Trophoblast cell (in vitro differentiated cells and primary cell): ENCODE results near the gene TMEM273.

ENCODE experiments used
- DNase-seq, 2 donors: peaks; one replicate each; pipeline ENCODE4 v3.0.0-alpha.2; 2016
- H2AFZ ChIP-seq: 2 replicates; pipeline ENCODE4 v1.6.1; 2013; ENCODE audit warnings: low read length, moderate library complexity, mild to moderate bottlenecking; ENCODE audit not compliant: insufficient read depth, poor library complexity
- H2AK5ac ChIP-seq: 2 replicates; pipeline ENCODE4 v1.6.1; 2013; ENCODE audit warnings: mild to moderate bottlenecking, low read length
- H2BK120ac ChIP-seq: 2 replicates; pipeline ENCODE4 v1.6.1; 2013; ENCODE audit warnings: low read length, mild to moderate bottlenecking, moderate library complexity; ENCODE audit not compliant: insufficient read depth, poor library complexity
- H2BK12ac ChIP-seq: 2 replicates; pipeline ENCODE4 v1.6.1; 2013; ENCODE audit warnings: mild to moderate bottlenecking, low read length, moderate library complexity
- H2BK5ac ChIP-seq: 2 replicates; pipeline ENCODE4 v1.6.1; 2013; ENCODE audit warnings: low read length, low read depth, moderate library complexity, mild to moderate bottlenecking; ENCODE audit not compliant: poor library complexity
- H3K14ac ChIP-seq: 2 replicates; pipeline ENCODE4 v1.6.1; 2013; ENCODE audit warnings: mild to moderate bottlenecking, low read length
- H3K18ac ChIP-seq: 2 replicates; pipeline ENCODE4 v1.6.1; 2013; ENCODE audit warnings: mild to moderate bottlenecking, low read length
- H3K23ac ChIP-seq: 2 replicates; pipeline ENCODE4 v1.6.1; 2013; ENCODE audit warnings: low read length
- H3K27ac ChIP-seq: 2 replicates; pipeline ENCODE4 v1.5.1; 2013; ENCODE audit warnings: low read depth, mild to moderate bottlenecking, inconsistent platforms, low read length, moderate library complexity
- H3K27me3 ChIP-seq: 2 replicates; pipeline ENCODE4 v1.6.1; 2013; ENCODE audit warnings: inconsistent platforms, mild to moderate bottlenecking, low read length, moderate library complexity; ENCODE audit not compliant: insufficient read depth
- H3K36me3 ChIP-seq, 2 experiments: 1 replicate in 1 of 2; 2 replicates in 1 of 2; pipeline ENCODE4 v1.6.1; 2013; ENCODE audit warnings: low read length in 2 of 2, mild to moderate bottlenecking in 2 of 2, moderate library complexity in 1 of 2; ENCODE audit not compliant: insufficient read depth in 2 of 2, control insufficient read depth in 1 of 2
- H3K4ac ChIP-seq: 2 replicates; pipeline ENCODE4 v1.6.1; 2013; ENCODE audit warnings: low read depth, mild to moderate bottlenecking, low read length, moderate library complexity
- H3K4me1 ChIP-seq, 2 experiments: 1 replicate in 1 of 2; 2 replicates in 1 of 2; pipeline ENCODE4 v1.6.1; 2013; ENCODE audit warnings: low read length in 2 of 2, mild to moderate bottlenecking in 2 of 2, moderate library complexity in 1 of 2; ENCODE audit not compliant: insufficient read depth in 2 of 2, control insufficient read depth in 1 of 2
- H3K4me2 ChIP-seq: 2 replicates; pipeline ENCODE4 v1.6.1; 2013; ENCODE audit warnings: inconsistent platforms, mild to moderate bottlenecking, low read length, moderate library complexity
- H3K4me3 ChIP-seq: 2 replicates; pipeline ENCODE4 v1.5.1; 2013; ENCODE audit warnings: mild to moderate bottlenecking, low read depth, low read length, inconsistent platforms
- H3K79me1 ChIP-seq: one replicate; pipeline ENCODE4 v1.6.1; 2013; ENCODE audit warnings: low read length
- H3K79me2 ChIP-seq: 2 replicates; pipeline ENCODE4 v1.6.1; 2013; ENCODE audit warnings: low read length, mild to moderate bottlenecking; ENCODE audit not compliant: control insufficient read depth, insufficient read depth, poor library complexity
- H3K9ac ChIP-seq: 2 replicates; pipeline ENCODE4 v1.6.1; 2013; ENCODE audit warnings: mild to moderate bottlenecking, low read length
- H3K9me3 ChIP-seq: 2 replicates; pipeline ENCODE4 v1.6.1; 2013; ENCODE audit warnings: low read depth, mild to moderate bottlenecking, control low read depth, inconsistent platforms, low read length; ENCODE audit not compliant: insufficient read depth
- H4K12ac ChIP-seq: 2 replicates; pipeline ENCODE4 v1.6.1; 2013; ENCODE audit warnings: low read depth, mild to moderate bottlenecking, low read length, moderate library complexity
- H4K8ac ChIP-seq: 2 replicates; pipeline ENCODE4 v1.6.1; 2013; ENCODE audit warnings: low read depth, mild to moderate bottlenecking, low read length, moderate library complexity
- H4K91ac ChIP-seq: one replicate; pipeline ENCODE4 v1.6.1; 2013; ENCODE audit warnings: low read depth, mild to moderate bottlenecking, low read length, moderate library complexity
- WGBS: extraction: QIAGEN DNeasy Blood & Tissue Kit; methylation state at CpG from one replicate; pipeline ENCODE4 v1.1.7; 2013; ENCODE audit warnings: missing lambda C conversion rate; ENCODE audit not compliant: insufficient read length, insufficient coverage; ENCODE audit errors: extremely low coverage; 5-methylcytosine and 5-hydroxymethylcytosine counted together

The TMEM273 gene

DNA sequence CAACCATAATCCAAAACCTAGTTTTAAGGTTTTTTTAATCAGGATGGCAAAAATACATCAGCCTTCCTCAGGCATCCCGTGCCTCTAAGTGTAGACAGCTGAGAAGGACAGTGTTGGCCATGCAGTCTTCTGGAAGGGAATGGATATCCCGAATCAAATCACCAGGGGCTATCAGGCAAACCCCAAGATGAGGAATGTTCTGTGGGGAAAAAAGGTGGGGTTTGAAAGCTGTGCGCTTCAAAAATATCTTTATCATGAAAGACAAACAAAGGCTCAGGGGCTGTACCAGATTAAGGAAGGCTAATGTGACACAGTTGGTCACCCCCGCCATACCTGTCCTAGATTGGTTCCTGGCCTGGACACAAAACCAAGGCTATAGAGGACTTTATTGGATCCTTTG is 5.4 kb downstream of the TMEM273 start:
- H4K91ac ChIP-seq, result no peak overlapping the region
- no peaks in the 10 kb centered on the region for H3K27me3 ChIP-seq
- H2AFZ ChIP-seq, result no peak overlapping the region
- H4K8ac ChIP-seq, result no peak overlapping the region
- H3K4ac ChIP-seq, result no peak overlapping the region
- H2BK120ac ChIP-seq, result no peak overlapping the region
- H3K14ac ChIP-seq, result no peak overlapping the region
- H3K9me3 ChIP-seq, result no peaks in the 10 kb centered on the region
- H3K9ac ChIP-seq, result no peak overlapping the region
- no peak overlapping the region for H3K23ac ChIP-seq
- H3K79me1 ChIP-seq, result no peaks in the 10 kb centered on the region
- H2AK5ac ChIP-seq, result no peak overlapping the region
- no peak overlapping the region for H3K4me2 ChIP-seq
- WGBS, result no CpG with 5 or more reads among the region's 4 CpGs
- no peak overlapping the region for H3K27ac ChIP-seq
- no peak for DNase-seq
- no peak overlapping the region for H3K18ac ChIP-seq
- H2BK5ac ChIP-seq, result no peak overlapping the region
- no peak overlapping the region for H2BK12ac ChIP-seq
- no peak overlapping the region for H4K12ac ChIP-seq
- H3K4me3 ChIP-seq, result no peak overlapping the region
- no peaks in the 10 kb centered on the region for H3K79me2 ChIP-seq
- peaks cover 0 to 1% of the 10 kb centered on the region in 2 experiments for H3K4me1 ChIP-seq
- H3K36me3 ChIP-seq, result no peaks in the 10 kb centered on the region

DNA sequence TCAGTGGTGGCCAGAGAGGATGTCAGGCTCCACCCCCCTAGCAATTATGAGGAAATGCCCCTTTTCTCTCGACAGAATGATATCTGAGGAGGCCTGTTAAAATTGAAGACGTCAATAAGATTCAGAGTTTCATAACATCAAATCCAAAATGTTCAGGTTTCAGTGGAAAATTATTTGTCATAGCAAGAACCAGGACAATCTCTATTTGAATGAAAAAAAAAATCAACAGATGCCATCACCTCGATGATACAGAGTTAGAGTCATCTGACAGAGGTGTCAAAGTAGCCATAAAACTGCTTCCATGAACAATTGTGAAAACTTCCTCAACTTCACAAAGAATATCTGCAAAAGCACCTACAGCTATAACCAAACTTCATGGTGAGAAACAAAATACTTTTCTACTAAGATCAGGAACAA is 7.7 kb downstream of the TMEM273 start:
- no peak overlapping the region for H3K4ac ChIP-seq
- no peak overlapping the region for H2BK5ac ChIP-seq
- no peak overlapping the region for H2AFZ ChIP-seq
- no peak overlapping the region for H3K9ac ChIP-seq
- H3K4me3 ChIP-seq, result no peak overlapping the region
- H3K4me2 ChIP-seq, result no peak overlapping the region
- H2AK5ac ChIP-seq, result no peak overlapping the region
- H4K8ac ChIP-seq, result no peak overlapping the region
- no peaks in the 10 kb centered on the region for H3K9me3 ChIP-seq
- peaks cover 0 to 6% of the 10 kb centered on the region in 2 experiments for H3K4me1 ChIP-seq
- no CpG with 5 or more reads among the region's 3 CpGs for WGBS
- H4K12ac ChIP-seq, result no peak overlapping the region
- H3K36me3 ChIP-seq, result no peaks in the 10 kb centered on the region
- no peak overlapping the region for H4K91ac ChIP-seq
- H2BK120ac ChIP-seq, result no peak overlapping the region
- no peaks in the 10 kb centered on the region for H3K27me3 ChIP-seq
- no peak overlapping the region for H3K27ac ChIP-seq
- H2BK12ac ChIP-seq, result no peak overlapping the region
- H3K14ac ChIP-seq, result no peak overlapping the region
- no peak overlapping the region for H3K18ac ChIP-seq
- no peak for DNase-seq
- H3K79me1 ChIP-seq, result no peaks in the 10 kb centered on the region
- H3K79me2 ChIP-seq, result no peaks in the 10 kb centered on the region
- no peak overlapping the region for H3K23ac ChIP-seq

GRCh38 chr10:49179699-49180443 is 8.3 kb downstream of the TMEM273 start:
- no peak for DNase-seq
- Histone ChIP-seq H3K4me1 (peaks cover 3 to 6% of the 10 kb centered on the region in 2 experiments), H2BK120ac (no peak overlapping the region), H4K8ac (no peak overlapping the region), H3K4ac (no peak overlapping the region), H3K14ac (no peak overlapping the region), H3K4me3 (no peak overlapping the region), H3K27ac (no peak overlapping the region), H3K23ac (no peak overlapping the region), H2BK12ac (no peak overlapping the region), H3K79me2 (no peaks in the 10 kb centered on the region), H4K91ac (no peak overlapping the region), H4K12ac (no peak overlapping the region), H3K27me3 (no peaks in the 10 kb centered on the region), H3K36me3 (no peaks in the 10 kb centered on the region), H3K79me1 (no peaks in the 10 kb centered on the region), H2AFZ (no peak overlapping the region), H2BK5ac (no peak overlapping the region), H3K18ac (no peak overlapping the region), H3K9ac (no peak overlapping the region), H2AK5ac (no peak overlapping the region), H3K9me3 (no peaks in the 10 kb centered on the region), H3K4me2 (no peak overlapping the region)
- WGBS, result no CpG with 5 or more reads among the region's 10 CpGs

- no peak overlapping the region for H2BK12ac ChIP-seq
- no peaks in the 10 kb centered on the region for H3K27me3 ChIP-seq
- no peak overlapping the region for H2BK5ac ChIP-seq
- H2BK120ac ChIP-seq, result no peak overlapping the region
- peaks cover 3 to 6% of the 10 kb centered on the region in 2 experiments for H3K4me1 ChIP-seq
- no peaks in the 10 kb centered on the region for H3K79me2 ChIP-seq
- no peak overlapping the region for H3K9ac ChIP-seq
- no peak overlapping the region for H3K4ac ChIP-seq
- no peak overlapping the region for H2AK5ac ChIP-seq
- no peak overlapping the region for H3K23ac ChIP-seq
- no peak overlapping the region for H4K91ac ChIP-seq
- H3K14ac ChIP-seq, result no peak overlapping the region
- DNase-seq, result no peak
- no peaks in the 10 kb centered on the region for H3K36me3 ChIP-seq
- no peak overlapping the region for H3K4me2 ChIP-seq
- H4K12ac ChIP-seq, result no peak overlapping the region
- no CpG with 5 or more reads among the region's 6 CpGs for WGBS
- no peak overlapping the region for H2AFZ ChIP-seq
- no peaks in the 10 kb centered on the region for H3K79me1 ChIP-seq
- H3K27ac ChIP-seq, result no peak overlapping the region
- no peak overlapping the region for H3K18ac ChIP-seq
- no peak overlapping the region for H3K4me3 ChIP-seq
- H3K9me3 ChIP-seq, result no peaks in the 10 kb centered on the region
- no peak overlapping the region for H4K8ac ChIP-seq
These were observed 9.4 kb downstream of the TMEM273 start for GRCh38 chr10:49178489-49179471.
